ENCODE measurements around the gene FLNC.

- TF ChIP-seq ZFP36 (IDR thresholded peaks at IDR 0.05; ENCODE audit: borderline replicate concordance, partially characterized antibody) (no peak), POLR2AphosphoS2 (conservative IDR thresholded peaks at IDR 0.05; ENCODE audit: low read length) (no peak), EP300 (IDR thresholded peaks at IDR 0.05) (no peak), MYC (IDR thresholded peaks at IDR 0.05; ENCODE audit: borderline replicate concordance, low read length) (no peak), CTCF (IDR thresholded peaks at IDR 0.05) (no peak), CHD2 (IDR thresholded peaks at IDR 0.05; ENCODE audit: low read length, partially characterized antibody) (no peak), JUNB (IDR thresholded peaks at IDR 0.05) (no peak), JUN (IDR thresholded peaks at IDR 0.05) (no peak), RCOR1 (IDR thresholded peaks at IDR 0.05; ENCODE audit: low read depth, low read length) (no peak), MAX (IDR thresholded peaks at IDR 0.05) (no peak), MAZ (IDR thresholded peaks at IDR 0.05; ENCODE audit: borderline replicate concordance, low read depth, low read length) (no peak)
Measured at GRCh38 chr7:128855559-128855958, 25.4 kb downstream of the FLNC start.
